Endometrial microvascular endothelial cells (primary cell): ENCODE measurements around the gene HES1. TPM values are rescaled to one million over a fixed set of nuclear protein-coding genes. Genes with fewer than 3 reads are reported as not detected.
"Not testable (repeated sequence)": the region's sequence is repeated elsewhere in the genome, so short reads cannot be mapped to it uniquely, and the experiment has no call there.

Source experiments
- in situ Hi-C: cut with HindIII; loops from 2 replicates; pipeline ENCODE4 v1.10.0; 2017; ENCODE audit warnings: low sequenced_read_pairs, low pct_unique_long_range_greater_than_20kb; ENCODE audit errors: inconsistent ontology term
- total RNA-seq: library from RNA; depleted of rRNA; stranded (reverse); fragments of >200 nt; gene quantifications from one replicate; pipeline ENCODE4 v1.2.3, GENCODE V29; 2015; ENCODE audit errors: inconsistent ontology term

HES1 gene
- total RNA-seq, result 13.0 TPM

GRCh38 chr3:194135806-194136518, at the start of gene HES1:
TSS of gene HES1 (plus strand) at chr3:194136148. CDS start at chr3:194136381, 233 bp downstream.
- in situ Hi-C loops, result loop anchor here (10.0 kb wide), 1 partner anchor 169 kb away; no protein-coding TSS in a partner anchor

- in situ Hi-C loops, result no loop called here
Measured at GRCh38 chr3:194086388-194087075, 49.4 kb upstream of the HES1 start.

GRCh38 chr3:194087280-194087679, 48.7 kb upstream of the HES1 start:
- in situ Hi-C loops, result no loop called here

GRCh38 chr3:194087995-194088855, 47.7 kb upstream of the HES1 start:
- in situ Hi-C loops, result no loop called here

GRCh38 chr3:194089357-194090177, 46.4 kb upstream of the HES1 start:
- in situ Hi-C loops, result no loop called here

GRCh38 chr3:194090178-194090555, 45.8 kb upstream of the HES1 start:
- in situ Hi-C loops, result not testable (repeated sequence)

GRCh38 chr3:194090716-194091115, 45.2 kb upstream of the HES1 start:
- in situ Hi-C loops, result no loop called here

- in situ Hi-C loops, result no loop called here
Measured at GRCh38 chr3:194091141-194091540, 44.8 kb upstream of the HES1 start.

GRCh38 chr3:194091897-194092296, 44.1 kb upstream of the HES1 start:
- in situ Hi-C loops, result not testable (repeated sequence)

- in situ Hi-C loops, result no loop called here
Measured at GRCh38 chr3:194092881-194093301, 43.1 kb upstream of the HES1 start.

- in situ Hi-C loops, result no loop called here
Measured at GRCh38 chr3:194093842-194094241, 42.1 kb upstream of the HES1 start.

GRCh38 chr3:194095464-194095863, 40.5 kb upstream of the HES1 start:
- in situ Hi-C loops, result no loop called here

GRCh38 chr3:194095902-194096301, 40.0 kb upstream of the HES1 start:
- in situ Hi-C loops, result no loop called here

GRCh38 chr3:194097141-194097882, 38.6 kb upstream of the HES1 start:
- in situ Hi-C loops, result no loop called here

GRCh38 chr3:194098081-194098842, 37.7 kb upstream of the HES1 start:
- in situ Hi-C loops, result no loop called here

- in situ Hi-C loops, result no loop called here
Measured at GRCh38 chr3:194098843-194099183, 37.1 kb upstream of the HES1 start.

GRCh38 chr3:194099215-194099614, 36.7 kb upstream of the HES1 start:
- in situ Hi-C loops, result no loop called here
